H9 (cell line): ENCODE data around the gene TMEM248. TPM values are rescaled to one million over a fixed set of nuclear protein-coding genes. Genes with fewer than 3 reads are reported as not detected.
"Not testable (repeated sequence)": the region's sequence is repeated elsewhere in the genome, so short reads cannot be mapped to it uniquely, and the experiment has no call there.

Experiments used
- DNase-seq: peaks from one replicate; pipeline ENCODE4 v3.0.0-alpha.2; 2017
- H2AFZ ChIP-seq: one replicate; pipeline ENCODE4 v1.6.1; 2013; ENCODE audit warnings: mild to moderate bottlenecking, low read length, control low read depth, moderate library complexity
- H2AK5ac ChIP-seq: 2 replicates; pipeline ENCODE4 v1.6.1; 2013; ENCODE audit warnings: low read length, control low read depth, mixed read lengths; ENCODE audit not compliant: insufficient read length
- H2BK120ac ChIP-seq: one replicate; pipeline ENCODE4 v1.6.1; 2013; ENCODE audit warnings: low read depth, mild to moderate bottlenecking, low read length, control low read depth, inconsistent platforms; ENCODE audit not compliant: poor library complexity, severe bottlenecking
- H2BK12ac ChIP-seq: 2 replicates; pipeline ENCODE4 v1.6.1; 2013; ENCODE audit warnings: low read length, control low read depth, mixed read lengths, low read depth; ENCODE audit not compliant: insufficient read length
- H2BK15ac ChIP-seq: 2 replicates; pipeline ENCODE4 v1.6.1; 2013; ENCODE audit warnings: low read depth, low read length, control low read depth
- H2BK20ac ChIP-seq: one replicate; pipeline ENCODE4 v1.6.1; 2013; ENCODE audit warnings: low read depth, mild to moderate bottlenecking, low read length, control low read depth, inconsistent platforms; ENCODE audit not compliant: poor library complexity, severe bottlenecking
- H2BK5ac ChIP-seq: 2 replicates; pipeline ENCODE4 v1.6.1; 2013; ENCODE audit warnings: low read length, control low read depth, mixed read lengths; ENCODE audit not compliant: insufficient read length
- H3K14ac ChIP-seq: 2 replicates; pipeline ENCODE4 v1.6.1; 2013; ENCODE audit warnings: low read length, control low read depth; ENCODE audit not compliant: insufficient read depth
- H3K18ac ChIP-seq: 2 replicates; pipeline ENCODE4 v1.6.1; 2013; ENCODE audit warnings: low read depth, mild to moderate bottlenecking, mixed read lengths, low read length, control low read depth; ENCODE audit not compliant: insufficient read length
- H3K23ac ChIP-seq: 2 replicates; pipeline ENCODE4 v1.6.1; 2013; ENCODE audit warnings: low read length, control low read depth, mixed read lengths, low read depth; ENCODE audit not compliant: insufficient read length
- H3K23me2 ChIP-seq: 2 replicates; pipeline ENCODE4 v1.6.1; 2013; ENCODE audit warnings: low read depth, mild to moderate bottlenecking, mixed read lengths, low read length, control low read depth; ENCODE audit not compliant: insufficient read length, poor library complexity, severe bottlenecking
- H3K27ac ChIP-seq: 2 replicates; pipeline ENCODE4 v1.5.1; 2013; ENCODE audit warnings: low read length, control low read depth, mixed read lengths, low read depth; ENCODE audit not compliant: insufficient read length
- H3K27me3 ChIP-seq: 2 replicates; pipeline ENCODE4 v1.6.1; 2013; ENCODE audit warnings: low read length, control low read depth, inconsistent platforms; ENCODE audit not compliant: insufficient read depth
- H3K4ac ChIP-seq: 2 replicates; pipeline ENCODE4 v1.6.1; 2013; ENCODE audit warnings: low read depth, mild to moderate bottlenecking, control low read depth, inconsistent platforms, low read length, moderate library complexity
- H3K4me1 ChIP-seq: 2 replicates; pipeline ENCODE4 v1.6.1; 2013; ENCODE audit warnings: low read length, control low read depth, inconsistent platforms; ENCODE audit not compliant: insufficient read depth
- H3K4me2 ChIP-seq: 2 replicates; pipeline ENCODE4 v1.6.1; 2013; ENCODE audit warnings: low read length, control low read depth, mixed read lengths; ENCODE audit not compliant: insufficient read length, insufficient read depth
- H3K56ac ChIP-seq: 2 replicates; pipeline ENCODE4 v1.6.1; 2013; ENCODE audit warnings: low read depth, mild to moderate bottlenecking, mixed read lengths, low read length, control low read depth; ENCODE audit not compliant: insufficient read length
- H3K79me1 ChIP-seq: 2 replicates; pipeline ENCODE4 v1.6.1; 2013; ENCODE audit warnings: low read depth, mild to moderate bottlenecking, moderate library complexity, low read length, control low read depth, inconsistent platforms; ENCODE audit not compliant: insufficient read depth, poor library complexity, severe bottlenecking
- H3K79me2 ChIP-seq: 2 replicates; pipeline ENCODE4 v1.6.1; 2013; ENCODE audit warnings: low read length, control low read depth, inconsistent platforms; ENCODE audit not compliant: insufficient read depth
- H3K9ac ChIP-seq: 2 replicates; pipeline ENCODE4 v1.6.1; 2013; ENCODE audit warnings: low read length, control low read depth, mixed read lengths; ENCODE audit not compliant: insufficient read length; ENCODE audit errors: extremely low read depth
- H3K9me3 ChIP-seq: one replicate; pipeline ENCODE4 v1.6.1; 2013; ENCODE audit warnings: low read depth, low read length, inconsistent platforms; ENCODE audit not compliant: control insufficient read depth
- H3T11ph ChIP-seq: one replicate; pipeline ENCODE4 v1.6.1; 2013; ENCODE audit warnings: mild to moderate bottlenecking, low read length, control low read depth, inconsistent platforms
- H4K20me1 ChIP-seq: one replicate; pipeline ENCODE4 v1.6.1; 2013; ENCODE audit not compliant: control insufficient read depth, insufficient read length, insufficient read depth
- H4K5ac ChIP-seq: 2 replicates; pipeline ENCODE4 v1.6.1; 2013; ENCODE audit warnings: low read depth, mild to moderate bottlenecking, mixed read lengths, low read length, control low read depth; ENCODE audit not compliant: insufficient read length
- H4K8ac ChIP-seq: replicated peaks from 2 replicates; pipeline ENCODE4 v1.6.1; 2013; ENCODE audit warnings: low read length, control low read depth, mixed read lengths, low read depth; ENCODE audit not compliant: insufficient read length
- H4K91ac ChIP-seq: 2 replicates; pipeline ENCODE4 v1.6.1; 2013; ENCODE audit warnings: low read depth, mild to moderate bottlenecking, moderate library complexity, mixed read lengths, low read length, control low read depth; ENCODE audit not compliant: insufficient read length
- H3K27ac Mint-ChIP-seq, 3 experiments: 2 replicates in 2 of 3; 3 replicates in 1 of 3; pipeline ENCODE4 v1.8.0; 2020 to 2021; ENCODE audit warnings: mixed read lengths in 3 of 3, mild to moderate bottlenecking in 1 of 3, moderate library complexity in 1 of 3
- H3K27me3 Mint-ChIP-seq: 2 replicates; pipeline ENCODE4 v1.8.0; 2021; ENCODE audit warnings: low read depth, mild to moderate bottlenecking, moderate library complexity, mixed read lengths
- H3K36me3 Mint-ChIP-seq, 3 experiments: 2 replicates in 2 of 3; 3 replicates in 1 of 3; pipeline ENCODE4 v1.8.0; 2020 to 2021; ENCODE audit warnings: low read depth in 3 of 3, mixed read lengths in 3 of 3; ENCODE audit not compliant: insufficient read depth in 1 of 3
- H3K4me1 Mint-ChIP-seq, 2 experiments: 2 replicates each; pipeline ENCODE4 v1.8.0; 2020; ENCODE audit warnings: mixed read lengths in 2 of 2
- H3K4me3 Mint-ChIP-seq, 2 experiments: 2 replicates in 1 of 2; 3 replicates in 1 of 2; pipeline ENCODE4 v1.8.0; 2020 to 2021; ENCODE audit warnings: mild to moderate bottlenecking in 2 of 2, mixed read lengths in 2 of 2, moderate library complexity in 1 of 2
- H3K9me3 Mint-ChIP-seq, 2 experiments: 2 replicates in 1 of 2; 3 replicates in 1 of 2; pipeline ENCODE4 v1.8.0; 2020; ENCODE audit warnings: mild to moderate bottlenecking in 2 of 2, mixed read lengths in 2 of 2, moderate library complexity in 1 of 2
- WGBS: extraction: QIAGEN DNeasy Blood & Tissue Kit; methylation state at CpG from one replicate; pipeline ENCODE4 v1.1.7; 2013; ENCODE audit warnings: missing lambda C conversion rate, low lambda C conversion rate, mixed read lengths; ENCODE audit not compliant: insufficient read length; ENCODE audit errors: extremely low coverage; 5-methylcytosine and 5-hydroxymethylcytosine counted together
- total RNA-seq: library from RNA; stranded (reverse); gene quantifications from 2 replicates; pipeline ENCODE4 v1.2.1, GENCODE V29; 2021

Gene TMEM248
- total RNA-seq, 1 experiment from 2014 or later: 74.2 TPM

DNA sequence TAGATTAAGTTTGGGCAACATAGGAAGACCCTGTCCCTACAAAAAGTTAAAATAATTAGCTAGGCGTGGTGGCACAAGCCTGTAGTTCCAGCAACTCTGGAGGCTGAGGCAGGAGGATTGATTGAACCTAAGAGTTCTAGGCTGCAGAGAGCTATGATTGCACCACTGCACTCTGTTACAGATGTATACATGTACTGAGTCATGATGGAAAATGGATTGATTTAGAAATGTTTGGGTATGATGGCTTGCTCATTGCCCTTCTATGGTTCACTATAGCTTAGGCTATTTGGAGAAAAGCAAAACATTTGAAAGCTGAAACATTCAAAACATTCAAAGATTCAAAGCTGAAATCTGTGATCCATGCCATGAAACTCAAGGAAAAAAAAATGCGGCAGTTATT is 58.0 kb downstream of the TMEM248 start:
- H3K23me2 ChIP-seq, H3K4me2 ChIP-seq, H2AK5ac ChIP-seq, H3K27me3 ChIP-seq, H3K79me2 ChIP-seq, H3K9me3 ChIP-seq, H3K23ac ChIP-seq, H3K4me3 Mint-ChIP-seq, H2BK12ac ChIP-seq, H2AFZ ChIP-seq, H3K4ac ChIP-seq, H2BK15ac ChIP-seq, H3K18ac ChIP-seq, H3K27me3 Mint-ChIP-seq, H4K91ac ChIP-seq, H3K27ac Mint-ChIP-seq, H3K27ac ChIP-seq, H4K8ac ChIP-seq, H3K79me1 ChIP-seq, H3K9ac ChIP-seq, H3K14ac ChIP-seq, H3T11ph ChIP-seq, H2BK5ac ChIP-seq, H4K5ac ChIP-seq, H3K4me1 ChIP-seq, H3K56ac ChIP-seq, H2BK120ac ChIP-seq, H3K4me1 Mint-ChIP-seq, H2BK20ac ChIP-seq, H4K20me1 ChIP-seq, DNase-seq, H3K36me3 Mint-ChIP-seq: not testable (repeated sequence)
- WGBS: no CpG with 5 or more reads among the region's 2 CpGs
- H3K9me3 Mint-ChIP-seq: peaks cover 12 to 23% of the 10 kb centered on the region in 2 experiments

GRCh38 chr7:66980336-66980735 is 59.3 kb downstream of the TMEM248 start:
- not testable (repeated sequence) for H3K4ac ChIP-seq, H3K4me3 Mint-ChIP-seq, H2AFZ ChIP-seq, H4K91ac ChIP-seq, H3K4me1 Mint-ChIP-seq, H3K18ac ChIP-seq, H3K27ac ChIP-seq, H4K8ac ChIP-seq, H3K79me2 ChIP-seq, H3K23me2 ChIP-seq, H3K23ac ChIP-seq, H2AK5ac ChIP-seq, H3K9me3 ChIP-seq, H3K27me3 ChIP-seq, H3K4me2 ChIP-seq, H2BK12ac ChIP-seq, H3T11ph ChIP-seq, H4K20me1 ChIP-seq, H3K36me3 Mint-ChIP-seq, H4K5ac ChIP-seq, H3K9ac ChIP-seq, H3K27me3 Mint-ChIP-seq, H3K56ac ChIP-seq, H2BK15ac ChIP-seq, DNase-seq, H3K14ac ChIP-seq, H2BK5ac ChIP-seq, H3K4me1 ChIP-seq, H2BK120ac ChIP-seq, H3K27ac Mint-ChIP-seq, H2BK20ac ChIP-seq, H3K79me1 ChIP-seq
- H3K9me3 Mint-ChIP-seq: peaks cover 12 to 14% of the 10 kb centered on the region in 2 experiments
- no CpG with 5 or more reads among the region's 1 CpG for WGBS
